Activated naive CD4-positive, alpha-beta T cell treated with anti-CD3 and anti-CD28 coated beads, Interleukin-2, amount 50 U/mL, for 24 hours (primary cell): ENCODE data around the gene AKAP1.
A peak's percentile ranks its signal among the peaks of the same experiment; 100 is the strongest.

Experiments
- H3K27ac Mint-ChIP-seq: one replicate; pipeline ENCODE4 v1.8.0; 2021; ENCODE audit warnings: mild to moderate bottlenecking, mixed read lengths
- H3K27me3 Mint-ChIP-seq: one replicate; pipeline ENCODE4 v1.8.0; 2021; ENCODE audit warnings: mixed read lengths
- H3K36me3 Mint-ChIP-seq: one replicate; pipeline ENCODE4 v1.8.0; 2021; ENCODE audit warnings: mixed read lengths
- H3K4me1 Mint-ChIP-seq: one replicate; pipeline ENCODE4 v1.8.0; 2021; ENCODE audit warnings: mixed read lengths
- H3K4me3 Mint-ChIP-seq: one replicate; pipeline ENCODE4 v1.8.0; 2021; ENCODE audit warnings: mild to moderate bottlenecking, mixed read lengths
- H3K9me3 Mint-ChIP-seq: one replicate; pipeline ENCODE4 v1.8.0; 2021; ENCODE audit warnings: mixed read lengths

AKAP1 gene

DNA sequence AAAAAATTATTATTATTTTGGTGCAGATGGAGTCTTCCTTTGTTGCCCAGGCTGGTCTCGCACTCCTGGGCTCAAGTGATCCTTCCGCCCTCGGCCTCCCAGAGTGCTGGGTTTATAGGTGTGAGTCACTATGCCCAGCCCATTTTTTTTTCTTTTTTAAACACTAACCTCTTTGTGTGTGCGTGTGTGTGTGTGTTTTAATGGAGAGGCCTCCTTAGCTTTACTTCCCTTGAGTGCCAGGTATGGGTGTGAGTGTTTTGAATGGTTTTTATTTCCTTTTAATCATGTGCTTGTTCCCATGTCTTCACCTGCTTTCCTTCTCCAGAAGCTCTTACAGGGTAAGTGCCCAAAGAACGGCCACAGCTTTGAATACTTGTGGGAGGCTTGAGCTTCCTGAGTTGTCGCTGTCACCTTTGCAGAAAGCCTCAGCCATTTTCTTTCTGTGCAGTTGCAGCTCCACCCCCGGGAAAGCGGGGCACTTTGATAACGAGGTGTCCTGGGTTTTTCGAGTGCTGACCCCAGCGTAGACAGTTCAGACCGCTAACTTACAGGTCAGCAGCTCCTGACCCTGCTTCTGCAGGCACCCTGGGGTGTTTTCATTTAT is 22.6 kb downstream of the AKAP1 start:
- H3K4me1 Mint-ChIP-seq: peaks cover 6% of the 10 kb centered on the region
- peaks cover 5% of the 10 kb centered on the region for H3K36me3 Mint-ChIP-seq
- no peak overlapping the region for H3K27ac Mint-ChIP-seq
- H3K4me3 Mint-ChIP-seq: no peak overlapping the region
- no peaks in the 10 kb centered on the region for H3K27me3 Mint-ChIP-seq
- H3K9me3 Mint-ChIP-seq: no peaks in the 10 kb centered on the region

DNA sequence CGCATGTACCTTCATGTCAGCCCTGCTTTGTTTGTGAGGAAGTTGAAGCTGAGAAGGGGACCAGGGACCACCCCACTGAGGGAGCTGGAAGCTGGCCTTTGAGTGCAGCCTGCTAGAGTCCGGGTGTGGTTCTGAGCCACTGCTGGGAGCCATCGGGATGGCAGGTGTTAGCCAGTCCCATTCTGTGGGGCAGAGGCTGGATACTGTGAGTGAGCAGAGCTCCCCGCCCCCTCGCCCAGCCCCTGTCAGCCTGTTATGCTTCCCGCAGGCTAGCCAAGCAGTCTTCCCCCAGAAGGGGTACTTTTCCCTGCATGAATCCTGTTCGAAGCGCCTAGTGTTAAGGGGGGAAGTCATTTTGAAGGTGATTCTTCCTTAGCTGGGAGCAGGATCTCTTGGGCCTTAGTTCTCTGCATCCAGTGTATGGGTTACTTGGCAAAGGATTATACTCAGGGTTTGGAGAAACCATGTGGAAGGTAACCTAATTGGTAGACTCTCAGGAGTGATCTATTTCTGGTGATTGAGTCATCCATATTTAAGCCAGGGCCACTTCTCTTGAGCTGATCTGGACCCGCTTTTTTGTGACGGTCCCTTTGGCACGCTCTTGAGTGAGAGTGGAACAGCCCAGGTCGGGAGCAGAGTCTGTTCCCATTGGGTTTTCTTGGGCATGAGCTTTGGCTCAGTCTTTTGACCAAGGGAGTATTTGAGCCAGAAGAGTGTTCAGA is 23.8 kb downstream of the AKAP1 start:
- Mint-ChIP-seq H3K4me1 (no peaks in the 10 kb centered on the region), H3K4me3 (no peak overlapping the region), H3K27me3 (no peaks in the 10 kb centered on the region), H3K36me3 (peaks cover 5% of the 10 kb centered on the region), H3K27ac (no peak overlapping the region), H3K9me3 (no peaks in the 10 kb centered on the region)

DNA sequence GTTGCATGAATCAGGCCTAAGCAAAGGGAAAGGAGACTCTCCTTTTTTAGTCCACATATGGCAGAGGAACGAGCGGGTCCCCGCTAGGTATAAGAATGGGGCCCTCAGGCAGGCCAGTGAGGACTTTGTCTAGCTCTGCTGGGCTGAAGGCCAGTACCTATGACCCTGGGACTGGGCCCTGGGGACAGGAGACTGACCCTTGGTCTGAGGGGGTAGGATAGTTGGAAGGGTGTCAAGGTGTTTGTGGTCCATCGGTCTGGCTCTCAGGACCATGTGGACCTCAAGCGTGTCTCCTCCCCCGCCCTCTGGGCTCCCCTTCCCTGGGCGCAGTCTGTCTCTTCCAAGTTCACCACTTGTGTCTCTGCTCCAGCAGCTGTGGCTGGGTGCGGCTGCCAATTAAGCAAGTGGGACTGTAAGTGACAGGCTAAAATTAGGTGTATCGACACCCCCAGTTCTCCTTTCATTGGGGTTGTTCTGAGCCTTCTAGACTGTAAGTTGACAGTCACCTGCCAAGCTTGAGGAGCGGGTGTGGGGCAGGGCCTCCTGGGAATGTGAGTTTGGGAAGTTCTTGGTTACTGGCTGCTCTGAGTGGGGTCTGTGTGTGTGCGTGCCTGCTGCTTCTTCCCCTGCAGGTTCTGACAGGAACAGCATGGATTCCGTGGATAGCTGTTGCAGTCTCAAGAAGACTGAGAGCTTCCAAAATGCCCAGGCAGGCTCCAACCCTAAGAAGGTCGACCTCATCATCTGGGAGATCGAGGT is 24.5 kb downstream of the AKAP1 start:
- Mint-ChIP-seq H3K9me3 (no peaks in the 10 kb centered on the region), H3K27me3 (no peaks in the 10 kb centered on the region), H3K4me1 (no peaks in the 10 kb centered on the region), H3K36me3 (peaks cover 5% of the 10 kb centered on the region), H3K4me3 (no peak overlapping the region), H3K27ac (no peak overlapping the region)

DNA sequence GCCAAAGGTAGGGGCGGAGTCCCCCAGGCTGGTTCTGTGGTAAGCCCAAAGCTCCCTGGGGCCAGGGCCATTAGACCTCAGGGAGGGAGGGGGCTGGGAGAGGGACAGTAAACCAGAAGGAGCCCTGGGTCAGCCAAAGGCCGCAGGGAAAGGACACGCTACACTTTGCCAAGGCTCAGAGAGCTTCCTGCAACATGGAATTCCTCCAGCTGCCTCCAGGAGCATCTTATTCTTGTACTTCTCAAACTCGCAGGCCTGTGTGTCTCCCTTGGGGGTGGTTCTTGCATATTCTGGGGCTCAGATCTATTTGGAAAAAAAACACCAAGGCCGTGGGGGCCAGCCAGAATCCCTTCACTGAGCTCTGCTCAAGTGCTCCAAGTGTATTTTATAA is 25.1 kb downstream of the AKAP1 start:
- peaks cover 5% of the 10 kb centered on the region for H3K36me3 Mint-ChIP-seq
- no peak overlapping the region for H3K27ac Mint-ChIP-seq
- no peaks in the 10 kb centered on the region for H3K4me1 Mint-ChIP-seq
- no peaks in the 10 kb centered on the region for H3K9me3 Mint-ChIP-seq
- no peak overlapping the region for H3K4me3 Mint-ChIP-seq
- H3K27me3 Mint-ChIP-seq: no peaks in the 10 kb centered on the region

DNA sequence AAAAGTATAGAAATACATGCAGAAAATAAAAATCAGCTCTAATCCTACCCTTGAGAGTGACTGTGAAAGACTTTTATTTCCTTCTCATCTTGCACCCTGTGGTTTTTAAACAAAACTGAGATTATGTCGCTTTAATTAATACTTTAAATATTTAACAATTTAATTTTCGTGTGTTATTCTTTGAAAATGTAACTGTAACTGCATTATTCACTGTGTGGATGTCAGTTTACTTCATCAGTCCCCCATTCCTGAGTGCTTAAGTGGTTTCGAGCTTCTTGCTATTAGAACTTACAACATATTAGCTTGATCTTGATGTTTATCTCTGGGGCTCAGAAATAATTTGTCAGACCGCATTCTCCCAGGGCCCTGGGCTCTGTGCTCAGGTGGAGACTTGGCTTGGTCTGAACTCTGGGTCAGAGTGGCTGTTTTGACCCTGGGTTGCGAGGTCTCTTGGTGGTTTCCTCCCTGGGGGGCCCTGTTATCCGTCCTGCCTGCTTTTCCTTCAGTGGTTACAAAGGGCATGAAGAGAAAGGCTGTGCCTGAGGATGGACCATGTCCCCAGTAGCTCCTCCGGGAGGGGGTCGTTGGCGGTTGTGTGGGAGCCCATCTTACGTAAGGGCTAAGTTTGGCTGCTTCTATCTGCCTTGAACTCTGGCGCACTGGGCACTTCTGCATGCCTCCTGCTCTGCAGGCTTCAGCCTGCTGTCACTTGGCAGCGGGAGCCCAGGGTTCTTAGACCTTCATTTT is 25.7 kb downstream of the AKAP1 start:
- no peaks in the 10 kb centered on the region for H3K4me1 Mint-ChIP-seq
- no peaks in the 10 kb centered on the region for H3K9me3 Mint-ChIP-seq
- peaks cover 5% of the 10 kb centered on the region for H3K36me3 Mint-ChIP-seq
- H3K27me3 Mint-ChIP-seq: no peaks in the 10 kb centered on the region
- no peak overlapping the region for H3K4me3 Mint-ChIP-seq
- H3K27ac Mint-ChIP-seq: peak overlapping the region; percentile 51

DNA sequence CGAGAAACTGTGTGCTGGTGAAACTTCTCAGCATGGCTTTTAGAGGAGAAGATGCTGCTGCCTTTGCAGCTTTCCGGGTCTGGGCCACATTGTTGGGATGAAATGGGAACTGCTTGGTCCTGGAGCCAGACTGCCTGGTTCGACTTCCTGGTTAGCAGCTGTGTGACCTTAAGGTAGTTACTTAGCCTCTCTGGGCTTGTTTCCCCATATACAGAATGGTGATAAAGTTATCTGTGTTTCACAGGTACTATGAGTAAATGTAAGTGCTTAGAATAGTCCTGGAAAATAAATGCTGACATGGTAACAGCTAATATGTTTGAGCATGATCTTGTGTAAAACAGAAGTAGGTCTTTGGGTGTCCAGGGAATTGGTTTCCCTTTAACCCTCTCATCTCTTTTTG is 26.3 kb downstream of the AKAP1 start:
- H3K4me1 Mint-ChIP-seq: no peaks in the 10 kb centered on the region
- no peak overlapping the region for H3K4me3 Mint-ChIP-seq
- peaks cover 5% of the 10 kb centered on the region for H3K36me3 Mint-ChIP-seq
- no peaks in the 10 kb centered on the region for H3K9me3 Mint-ChIP-seq
- H3K27me3 Mint-ChIP-seq: no peaks in the 10 kb centered on the region
- H3K27ac Mint-ChIP-seq: no peak overlapping the region

DNA sequence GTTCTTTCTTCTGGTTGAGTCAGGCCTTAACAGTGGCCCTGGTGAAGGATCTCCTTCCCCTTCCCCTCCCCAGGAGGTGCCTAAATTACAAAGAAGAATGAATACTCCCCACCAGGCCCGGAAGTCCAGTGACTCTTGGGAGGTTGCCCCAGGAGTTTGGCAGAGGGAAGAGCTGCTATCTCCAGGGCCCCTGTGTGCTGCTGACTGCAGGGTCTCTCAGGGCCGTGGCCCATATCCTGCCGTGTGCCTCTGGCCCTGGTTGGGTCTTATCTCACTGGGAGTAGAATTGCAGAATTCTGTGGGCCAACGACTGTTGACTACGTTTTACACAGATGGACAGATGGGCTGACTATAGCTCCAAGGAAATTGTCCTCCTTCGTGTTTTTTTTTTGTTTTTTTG is 28.0 kb downstream of the AKAP1 start:
- Mint-ChIP-seq H3K27me3 (no peaks in the 10 kb centered on the region), H3K36me3 (peaks cover 8% of the 10 kb centered on the region), H3K4me1 (no peaks in the 10 kb centered on the region), H3K4me3 (no peak overlapping the region), H3K9me3 (no peaks in the 10 kb centered on the region), H3K27ac (no peak overlapping the region)

DNA sequence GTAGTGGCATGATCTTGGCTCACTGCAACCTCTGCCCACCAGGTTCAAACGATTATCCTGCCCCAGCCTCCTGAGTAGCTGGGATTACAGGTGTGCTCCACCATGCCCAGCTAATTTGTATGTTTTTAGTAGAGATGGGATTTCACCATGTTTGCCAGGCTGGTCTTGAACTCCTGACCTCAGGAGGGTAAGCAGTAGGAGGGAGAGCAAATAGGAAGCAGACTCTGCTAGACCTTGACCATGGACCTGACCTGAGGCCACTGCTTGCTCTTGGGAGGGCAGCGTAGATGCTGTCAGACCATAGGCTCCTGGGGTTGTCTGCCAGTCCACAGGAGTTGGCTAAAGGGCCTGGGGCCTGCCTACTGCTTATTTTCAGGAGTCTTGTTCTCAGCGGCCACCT is 28.6 kb downstream of the AKAP1 start:
- Mint-ChIP-seq H3K4me3 (no peak overlapping the region), H3K4me1 (no peaks in the 10 kb centered on the region), H3K9me3 (no peaks in the 10 kb centered on the region), H3K27ac (no peak overlapping the region), H3K27me3 (no peaks in the 10 kb centered on the region), H3K36me3 (peaks cover 8% of the 10 kb centered on the region)

DNA sequence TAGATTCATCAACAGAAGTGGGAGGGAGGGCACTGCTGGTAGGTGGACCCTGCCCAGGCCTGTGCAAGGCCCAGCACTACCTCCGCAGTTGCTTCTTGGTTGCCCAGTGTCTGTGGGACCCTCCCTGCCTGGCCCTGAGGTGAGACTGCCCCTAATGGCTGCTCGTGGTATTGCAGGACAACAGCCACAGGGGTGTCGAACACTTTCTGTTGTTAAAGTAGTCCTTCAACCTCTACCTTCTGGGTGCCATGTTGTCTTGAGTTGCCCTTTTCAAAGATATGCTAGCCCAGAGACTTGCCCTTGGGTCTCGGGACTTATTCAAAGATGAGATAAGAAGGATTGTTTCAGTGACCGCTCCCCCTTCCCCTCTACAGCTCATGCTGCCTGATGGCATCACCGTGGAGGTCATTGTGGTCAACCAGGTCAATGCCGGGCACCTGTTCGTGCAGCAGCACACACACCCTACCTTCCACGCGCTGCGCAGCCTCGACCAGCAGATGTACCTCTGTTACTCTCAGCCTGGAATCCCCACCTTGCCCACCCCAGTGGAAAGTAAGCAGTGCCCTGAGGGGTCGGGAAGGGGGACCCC is 29.1 kb downstream of the AKAP1 start:
- Mint-ChIP-seq H3K4me1 (no peaks in the 10 kb centered on the region), H3K36me3 (peaks cover 8% of the 10 kb centered on the region), H3K4me3 (no peak overlapping the region), H3K27me3 (no peaks in the 10 kb centered on the region), H3K9me3 (no peaks in the 10 kb centered on the region), H3K27ac (no peak overlapping the region)

DNA sequence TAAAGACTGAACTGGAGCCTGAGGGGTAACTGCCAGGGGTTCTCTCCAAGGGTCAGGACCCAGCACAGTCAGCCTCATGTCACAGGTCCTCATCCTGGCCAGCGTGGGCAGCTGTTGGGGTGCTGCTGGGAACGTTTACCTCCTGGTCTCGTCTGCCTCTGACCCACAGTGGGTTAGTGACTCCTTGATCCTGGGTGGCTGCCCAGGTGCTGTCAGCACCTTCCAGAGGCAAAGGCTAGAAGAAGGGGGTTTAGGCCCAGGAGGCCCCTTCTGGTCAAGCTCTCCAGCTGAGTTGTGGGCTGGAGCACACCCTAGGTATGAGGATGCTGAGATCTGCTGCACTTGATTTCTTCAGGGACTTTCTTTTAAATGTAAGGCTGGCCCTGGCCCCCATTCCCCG is 30.3 kb downstream of the AKAP1 start:
- Mint-ChIP-seq H3K27me3 (no peaks in the 10 kb centered on the region), H3K27ac (no peak overlapping the region), H3K4me1 (no peaks in the 10 kb centered on the region), H3K9me3 (no peaks in the 10 kb centered on the region), H3K36me3 (peaks cover 8% of the 10 kb centered on the region), H3K4me3 (no peak overlapping the region)

DNA sequence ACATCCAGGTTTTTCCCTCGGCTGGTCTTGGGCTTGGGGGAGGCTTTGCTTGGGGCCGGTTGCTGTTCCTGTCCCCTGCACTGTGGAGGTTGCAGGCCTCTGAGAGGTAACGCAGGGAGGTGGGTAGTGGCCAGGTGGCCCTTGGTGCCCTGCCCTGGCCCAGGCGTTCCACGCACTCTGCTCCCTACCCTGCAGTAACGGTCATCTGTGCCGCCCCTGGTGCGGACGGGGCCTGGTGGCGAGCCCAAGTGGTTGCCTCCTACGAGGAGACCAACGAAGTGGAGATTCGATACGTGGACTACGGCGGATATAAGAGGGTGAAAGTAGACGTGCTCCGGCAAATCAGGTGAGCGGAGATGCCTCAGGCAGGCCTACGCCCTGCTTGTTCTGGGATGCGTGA is 30.9 kb downstream of the AKAP1 start:
- Mint-ChIP-seq H3K27me3 (no peaks in the 10 kb centered on the region), H3K9me3 (no peaks in the 10 kb centered on the region), H3K27ac (no peak overlapping the region), H3K4me3 (no peak overlapping the region), H3K4me1 (no peaks in the 10 kb centered on the region), H3K36me3 (peaks cover 10% of the 10 kb centered on the region)

DNA sequence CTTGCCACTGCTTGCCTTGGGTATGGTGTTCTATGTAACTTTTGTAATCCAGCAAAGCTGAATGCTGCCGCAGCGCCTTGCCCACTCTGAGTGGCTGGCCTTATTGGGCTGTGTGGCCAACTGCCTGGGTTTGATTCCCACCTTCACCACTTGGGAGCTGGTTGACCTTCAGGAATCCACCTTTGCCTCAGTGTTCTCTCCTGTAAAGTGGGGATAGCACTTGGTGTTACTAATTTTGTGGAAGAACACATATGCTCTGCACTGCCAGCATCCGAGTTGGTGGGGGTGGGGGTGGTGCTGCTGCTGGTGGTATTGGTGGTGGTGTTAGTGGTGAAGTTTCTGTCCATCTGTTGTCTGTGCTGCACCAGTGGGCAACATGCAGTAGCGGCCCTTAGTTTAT is 32.8 kb downstream of the AKAP1 start:
- Mint-ChIP-seq H3K36me3 (peaks cover 7% of the 10 kb centered on the region), H3K27me3 (no peaks in the 10 kb centered on the region), H3K4me1 (no peaks in the 10 kb centered on the region), H3K9me3 (no peaks in the 10 kb centered on the region), H3K4me3 (no peak overlapping the region), H3K27ac (no peak overlapping the region)

DNA sequence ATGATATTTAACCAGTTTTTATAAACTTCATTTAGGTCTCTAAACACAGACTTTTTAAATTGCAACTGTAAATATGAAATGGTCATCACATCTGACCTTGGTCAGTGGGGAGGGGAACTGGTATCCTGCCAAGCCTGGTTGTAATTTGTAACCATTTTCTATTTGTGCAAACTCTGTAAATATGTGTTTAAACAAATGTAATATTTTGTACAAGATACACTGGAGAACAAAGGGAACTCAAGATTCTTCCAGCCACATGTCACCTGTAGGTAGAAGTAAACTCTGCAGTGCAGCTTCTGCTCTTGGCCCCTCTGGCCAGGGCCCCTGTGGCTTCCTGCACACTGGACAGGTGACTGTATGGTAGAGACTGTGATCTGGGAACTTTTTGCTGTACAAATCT is 35.8 kb downstream of the AKAP1 start:
- no peak overlapping the region for H3K4me3 Mint-ChIP-seq
- H3K4me1 Mint-ChIP-seq: no peaks in the 10 kb centered on the region
- no peaks in the 10 kb centered on the region for H3K27me3 Mint-ChIP-seq
- H3K27ac Mint-ChIP-seq: no peak overlapping the region
- H3K36me3 Mint-ChIP-seq: peaks cover 7% of the 10 kb centered on the region
- no peaks in the 10 kb centered on the region for H3K9me3 Mint-ChIP-seq

DNA sequence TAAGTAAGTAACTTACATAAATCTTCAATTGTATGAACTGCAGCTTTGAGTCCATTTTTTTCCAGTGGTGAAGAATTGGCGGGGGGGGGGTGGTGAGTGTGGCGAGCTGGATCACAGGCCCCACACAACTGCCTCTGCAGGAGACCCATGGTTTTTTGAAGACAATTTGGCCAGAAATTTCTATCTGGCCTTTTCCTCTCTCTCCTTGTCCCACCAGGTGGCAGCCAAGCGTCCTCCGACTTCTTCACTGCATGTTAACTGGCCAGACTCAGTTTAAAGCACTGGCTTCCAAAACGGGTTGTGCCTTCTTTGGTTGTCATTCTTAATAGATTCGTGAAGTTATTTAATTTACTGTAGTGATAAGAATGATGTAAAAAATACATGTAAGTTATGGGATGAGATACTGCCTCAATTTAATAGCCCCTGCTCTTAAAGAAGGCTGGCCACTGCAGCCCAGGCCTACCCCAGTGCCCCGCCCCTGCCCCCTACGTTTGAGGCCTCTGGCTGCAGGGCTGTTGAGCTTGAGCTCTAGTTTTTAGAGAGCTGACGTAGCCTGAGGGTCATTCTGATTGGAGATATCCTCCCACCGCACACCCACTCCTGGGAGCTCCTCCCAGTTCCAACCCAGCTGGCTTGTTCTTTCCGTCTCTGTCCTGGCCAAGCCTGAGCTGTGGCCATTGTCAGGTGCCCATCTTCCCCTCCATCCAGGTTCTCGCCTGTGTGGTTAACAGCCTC is 36.4 kb downstream of the AKAP1 start:
- no peak overlapping the region for H3K27ac Mint-ChIP-seq

DNA sequence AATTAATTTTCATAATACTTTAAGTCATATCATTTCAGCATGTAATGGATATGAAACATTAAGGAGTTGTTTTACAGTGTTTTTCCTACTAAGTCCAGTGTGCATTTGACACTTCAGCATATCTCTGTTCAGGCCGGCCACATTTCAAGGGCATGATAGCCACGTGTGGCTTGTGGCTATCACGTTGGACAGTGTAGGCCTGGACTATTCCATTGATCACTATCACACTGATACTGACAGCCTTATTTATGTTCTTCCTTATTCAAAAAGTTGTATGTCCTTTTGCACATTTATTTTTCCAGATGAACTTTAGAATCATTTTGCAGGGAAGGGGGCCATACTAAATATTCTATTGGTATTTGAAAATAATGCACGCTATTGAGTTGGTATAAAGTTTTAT is 39.0 kb downstream of the AKAP1 start:
- Mint-ChIP-seq H3K9me3 (no peaks in the 10 kb centered on the region), H3K36me3 (peaks cover 3% of the 10 kb centered on the region), H3K27ac (no peak overlapping the region)

More for the DNA sequence above, 36.4 kb downstream of the AKAP1 start:
- peaks cover 7% of the 10 kb centered on the region for H3K36me3 Mint-ChIP-seq
- H3K9me3 Mint-ChIP-seq: no peaks in the 10 kb centered on the region
- H3K27me3 Mint-ChIP-seq: no peaks in the 10 kb centered on the region
- H3K4me3 Mint-ChIP-seq: no peak overlapping the region
- no peaks in the 10 kb centered on the region for H3K4me1 Mint-ChIP-seq

More for the DNA sequence above, 39.0 kb downstream of the AKAP1 start:
- Mint-ChIP-seq H3K4me1 (no peaks in the 10 kb centered on the region), H3K4me3 (no peak overlapping the region), H3K27me3 (no peaks in the 10 kb centered on the region)
